GM12801 (cell line): ENCODE results near the gene RSPH1.

Experiments
- TF ChIP-seq, protein P1 (sequence below): IDR thresholded peaks from one replicate; pipeline ENCODE4 v1.5.1; 2011; ENCODE audit warnings: control low read depth; ENCODE audit not compliant: insufficient read length; ENCODE audit errors: extremely low read depth

RSPH1 gene

DNA sequence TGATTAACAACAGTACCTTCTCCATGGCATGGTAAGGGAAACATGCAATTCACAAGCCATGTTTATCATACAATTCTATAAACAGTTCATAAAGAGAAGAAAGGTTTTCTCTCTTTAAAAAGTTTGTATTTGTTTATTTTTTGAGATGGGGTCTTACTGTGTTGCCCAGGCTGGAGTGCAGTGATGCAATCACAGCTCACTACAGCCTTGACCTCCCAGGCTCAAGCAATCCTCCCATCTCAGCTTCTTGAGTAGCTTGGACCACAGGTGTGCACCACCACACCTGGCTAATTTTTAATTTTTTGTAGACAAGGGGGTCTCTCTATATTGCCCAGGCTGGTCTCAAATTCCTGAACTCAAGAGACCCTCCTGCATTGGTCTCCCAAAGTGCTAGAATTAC lies 45.6 kb upstream of the RSPH1 start:
- TF ChIP-seq, protein P1, sequence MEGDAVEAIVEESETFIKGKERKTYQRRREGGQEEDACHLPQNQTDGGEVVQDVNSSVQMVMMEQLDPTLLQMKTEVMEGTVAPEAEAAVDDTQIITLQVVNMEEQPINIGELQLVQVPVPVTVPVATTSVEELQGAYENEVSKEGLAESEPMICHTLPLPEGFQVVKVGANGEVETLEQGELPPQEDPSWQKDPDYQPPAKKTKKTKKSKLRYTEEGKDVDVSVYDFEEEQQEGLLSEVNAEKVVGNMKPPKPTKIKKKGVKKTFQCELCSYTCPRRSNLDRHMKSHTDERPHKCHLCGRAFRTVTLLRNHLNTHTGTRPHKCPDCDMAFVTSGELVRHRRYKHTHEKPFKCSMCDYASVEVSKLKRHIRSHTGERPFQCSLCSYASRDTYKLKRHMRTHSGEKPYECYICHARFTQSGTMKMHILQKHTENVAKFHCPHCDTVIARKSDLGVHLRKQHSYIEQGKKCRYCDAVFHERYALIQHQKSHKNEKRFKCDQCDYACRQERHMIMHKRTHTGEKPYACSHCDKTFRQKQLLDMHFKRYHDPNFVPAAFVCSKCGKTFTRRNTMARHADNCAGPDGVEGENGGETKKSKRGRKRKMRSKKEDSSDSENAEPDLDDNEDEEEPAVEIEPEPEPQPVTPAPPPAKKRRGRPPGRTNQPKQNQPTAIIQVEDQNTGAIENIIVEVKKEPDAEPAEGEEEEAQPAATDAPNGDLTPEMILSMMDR: no peak

DNA sequence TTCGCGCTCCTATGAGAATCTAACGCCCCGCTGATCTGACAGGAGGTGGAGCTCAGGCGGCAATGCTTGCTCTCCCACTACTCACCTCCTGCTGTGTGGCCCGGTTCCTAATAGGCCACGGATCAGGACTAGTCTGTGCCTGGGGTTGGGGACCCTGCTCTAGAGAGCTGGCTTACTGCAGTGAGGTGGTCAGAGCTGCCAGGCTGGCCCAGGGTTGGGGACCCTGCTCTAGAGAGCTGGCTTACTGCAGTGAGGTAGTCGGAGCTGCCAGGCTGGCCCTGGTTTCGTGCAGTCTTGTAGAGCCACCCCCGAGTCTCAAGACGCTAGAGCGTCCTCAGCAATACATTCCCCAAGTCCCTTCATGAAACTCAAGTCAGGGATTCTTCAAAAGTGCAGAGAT lies 45.1 kb upstream of the RSPH1 start:
- TF ChIP-seq, protein P1: no peak

DNA sequence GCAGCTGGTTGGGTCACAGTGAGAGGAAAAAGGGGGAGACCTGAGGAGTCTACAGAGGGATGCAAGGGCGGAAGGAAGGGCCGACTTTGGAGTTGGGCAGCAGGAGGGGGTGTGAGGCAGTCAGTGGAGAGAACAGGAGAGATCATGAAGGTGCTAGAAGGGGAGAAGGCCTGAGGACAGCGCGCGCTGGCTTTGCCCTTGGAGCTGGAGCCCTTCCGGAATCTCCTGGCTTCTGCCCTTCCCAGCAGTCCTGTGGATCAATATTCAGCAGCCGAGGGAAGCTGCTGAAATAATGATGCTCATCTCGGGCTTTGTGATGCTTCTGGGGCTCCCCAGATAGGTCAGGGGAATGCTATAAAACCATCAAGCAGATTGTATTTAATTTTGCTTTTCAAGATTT lies 44.4 kb upstream of the RSPH1 start:
- TF ChIP-seq, protein P1: no peak

DNA sequence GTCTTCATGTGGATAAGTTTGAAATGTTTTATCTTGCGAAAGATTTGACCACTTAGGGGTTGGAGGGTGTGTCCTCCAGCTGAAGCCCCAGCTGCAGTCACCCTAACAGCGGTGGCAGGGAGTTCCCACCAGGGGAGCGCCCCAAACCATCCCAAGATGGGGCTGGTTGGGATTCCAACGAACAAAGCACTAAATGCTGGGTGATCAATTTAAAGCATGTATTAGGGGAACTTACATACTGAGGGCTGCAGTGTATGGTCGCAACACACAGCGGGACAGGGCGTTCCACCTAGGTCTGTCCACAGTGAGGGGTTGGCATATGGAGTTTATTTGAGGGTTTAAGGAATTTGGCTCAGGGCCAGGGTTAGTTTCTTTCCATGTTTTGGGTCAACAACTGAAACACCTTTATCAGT lies 43.9 kb upstream of the RSPH1 start:
- TF ChIP-seq, protein P1: no peak

DNA sequence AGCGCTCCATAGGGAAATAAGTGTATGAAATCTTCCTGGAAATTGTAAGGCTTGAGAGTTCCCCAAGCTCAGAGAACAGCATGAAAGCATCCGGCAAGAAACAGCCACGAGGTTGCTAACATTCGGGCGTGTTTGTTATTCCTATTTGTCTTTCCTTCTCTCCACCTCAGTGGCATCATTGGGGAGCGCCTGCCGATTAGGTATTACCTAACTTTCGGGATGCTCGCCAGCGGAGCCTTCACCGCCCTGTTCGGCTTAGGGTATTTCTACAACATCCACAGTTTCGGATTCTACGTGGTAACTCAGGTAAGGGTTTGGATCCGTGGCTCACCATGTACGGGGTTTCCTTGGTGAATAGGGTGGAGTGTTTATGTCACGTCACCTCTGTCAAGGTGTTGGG lies 43.3 kb upstream of the RSPH1 start:
- TF ChIP-seq, protein P1: no peak

DNA sequence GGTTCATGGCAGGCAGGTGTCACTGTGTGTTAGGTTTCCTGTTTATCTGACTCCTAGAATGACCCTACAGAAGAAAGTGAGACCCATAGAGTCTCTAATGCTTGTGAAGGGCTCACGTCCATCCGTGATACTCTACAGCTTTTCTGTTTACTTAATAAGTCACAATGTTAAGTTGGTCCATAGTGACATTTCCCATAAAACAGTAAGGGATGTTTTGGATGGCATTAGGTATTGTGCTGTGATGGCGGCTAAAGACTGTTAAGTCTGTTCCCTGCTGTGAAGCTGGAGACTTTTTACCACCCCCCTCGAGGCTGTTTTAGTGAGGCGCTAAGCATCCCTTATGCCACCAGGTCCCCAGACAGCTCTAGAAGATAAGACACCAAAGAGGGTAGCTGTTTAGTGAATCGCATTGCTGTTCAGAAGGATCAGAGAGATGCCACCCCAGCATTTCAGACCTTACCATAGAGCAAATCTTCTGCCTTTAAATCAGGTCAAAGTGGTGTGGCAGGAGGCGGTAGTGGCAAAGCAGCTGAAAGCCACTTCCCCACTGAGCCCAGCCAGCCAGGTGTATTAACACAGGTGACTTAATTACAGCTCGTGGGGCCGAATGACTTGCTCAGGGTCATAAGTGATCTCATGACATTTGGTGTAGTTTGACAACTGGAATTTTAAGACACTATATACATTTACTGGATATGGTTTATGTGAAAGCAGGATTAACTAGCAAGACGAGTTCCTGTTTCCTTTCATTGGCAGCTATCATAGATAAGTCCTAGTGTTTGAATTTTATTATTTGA lies 42.7 kb upstream of the RSPH1 start:
- TF ChIP-seq, protein P1: no peak

DNA sequence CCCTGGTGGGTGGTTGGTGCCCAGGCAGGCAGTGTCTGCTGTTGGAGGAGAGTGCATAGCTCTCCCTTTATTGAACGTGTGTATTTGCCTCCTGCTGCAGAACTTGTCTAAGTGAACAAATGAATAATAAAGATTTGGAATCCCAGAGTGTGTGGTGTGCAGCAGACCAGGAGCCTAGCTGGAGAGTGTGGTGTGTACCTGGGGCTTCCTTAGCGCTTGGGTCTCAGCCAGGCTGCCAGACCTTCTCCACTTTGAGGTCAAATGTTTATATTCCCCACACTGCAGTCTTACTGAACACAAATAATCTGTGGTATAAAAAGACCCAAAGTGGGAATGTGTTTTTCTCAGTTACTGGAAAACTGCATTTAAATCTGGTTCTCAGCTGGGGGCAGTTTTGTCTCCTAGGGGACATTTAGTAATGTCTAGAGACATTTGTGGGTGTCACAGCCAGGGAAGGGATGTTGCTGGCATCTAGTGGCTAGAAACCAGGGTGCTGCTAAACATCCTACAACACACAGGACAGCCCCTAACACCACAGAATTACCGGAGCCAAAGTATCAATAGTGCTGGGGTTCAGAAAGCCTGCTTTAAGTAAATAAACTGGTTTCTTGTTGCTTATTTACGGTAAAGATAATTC lies 41.2 kb upstream of the RSPH1 start:
- TF ChIP-seq, protein P1: no peak
